Stimulated activated naive CD8-positive, alpha-beta T cell treated with anti-CD3 and anti-CD28 coated beads, Interleukin-15, Interleukin-2, amounts not matched to agents 100 ng/mL and 50 ng/mL, for 24 hours (primary cell): Measurements from ENCODE around the gene PRAMEF5.
"Not testable (repeated sequence)": the region's sequence is repeated elsewhere in the genome, so short reads cannot be mapped to it uniquely, and the experiment has no call there.

Experiments
- H3K27ac Mint-ChIP-seq: one replicate; pipeline ENCODE4 v1.8.0; 2021; ENCODE audit warnings: mild to moderate bottlenecking, mixed read lengths
- H3K27me3 Mint-ChIP-seq: one replicate; pipeline ENCODE4 v1.8.0; 2021; ENCODE audit warnings: mixed read lengths
- H3K36me3 Mint-ChIP-seq: one replicate; pipeline ENCODE4 v1.8.0; 2021; ENCODE audit warnings: low read depth, mixed read lengths
- H3K4me1 Mint-ChIP-seq: one replicate; pipeline ENCODE4 v1.8.0; 2021; ENCODE audit warnings: low read depth, mixed read lengths
- H3K4me3 Mint-ChIP-seq: one replicate; pipeline ENCODE4 v1.8.0; 2021; ENCODE audit warnings: mild to moderate bottlenecking, mixed read lengths
- H3K9me3 Mint-ChIP-seq: one replicate; pipeline ENCODE4 v1.8.0; 2021; ENCODE audit warnings: mixed read lengths

The PRAMEF5 gene

GRCh38 chr1:13239633-13240032 is 14.4 kb upstream of the PRAMEF5 start:
- not testable (repeated sequence) for H3K27ac Mint-ChIP-seq, H3K4me3 Mint-ChIP-seq, H3K36me3 Mint-ChIP-seq

GRCh38 chr1:13243536-13244263 is 10.3 kb upstream of the PRAMEF5 start:
- H3K4me1 Mint-ChIP-seq, H3K36me3 Mint-ChIP-seq, H3K4me3 Mint-ChIP-seq, H3K27me3 Mint-ChIP-seq, H3K27ac Mint-ChIP-seq, H3K9me3 Mint-ChIP-seq: not testable (repeated sequence)

More at GRCh38 chr1:13239633-13240032, 14.4 kb upstream of the PRAMEF5 start:
- H3K27me3 Mint-ChIP-seq, H3K9me3 Mint-ChIP-seq, H3K4me1 Mint-ChIP-seq: not testable (repeated sequence)

- H3K36me3 Mint-ChIP-seq, H3K4me3 Mint-ChIP-seq, H3K27me3 Mint-ChIP-seq, H3K9me3 Mint-ChIP-seq, H3K4me1 Mint-ChIP-seq, H3K27ac Mint-ChIP-seq: not testable (repeated sequence)
Measured at GRCh38 chr1:13245841-13246553, 8.0 kb upstream of the PRAMEF5 start.

GRCh38 chr1:13246554-13246871 is 7.5 kb upstream of the PRAMEF5 start:
- not testable (repeated sequence) for H3K36me3 Mint-ChIP-seq, H3K4me1 Mint-ChIP-seq, H3K27me3 Mint-ChIP-seq, H3K9me3 Mint-ChIP-seq, H3K27ac Mint-ChIP-seq, H3K4me3 Mint-ChIP-seq

- not testable (repeated sequence) for H3K4me3 Mint-ChIP-seq, H3K4me1 Mint-ChIP-seq, H3K27ac Mint-ChIP-seq, H3K9me3 Mint-ChIP-seq, H3K27me3 Mint-ChIP-seq, H3K36me3 Mint-ChIP-seq
Measured at GRCh38 chr1:13247122-13247521, 6.9 kb upstream of the PRAMEF5 start.

- H3K36me3 Mint-ChIP-seq, H3K9me3 Mint-ChIP-seq, H3K27ac Mint-ChIP-seq, H3K4me3 Mint-ChIP-seq, H3K4me1 Mint-ChIP-seq, H3K27me3 Mint-ChIP-seq: not testable (repeated sequence)
Measured at GRCh38 chr1:13265124-13265523, 11.1 kb downstream of the PRAMEF5 start.

GRCh38 chr1:13277016-13277415 is 23.0 kb downstream of the PRAMEF5 start:
- H3K4me1 Mint-ChIP-seq = not testable (repeated sequence)

GRCh38 chr1:13279617-13280016 is 25.6 kb downstream of the PRAMEF5 start:
- not testable (repeated sequence) for H3K4me3 Mint-ChIP-seq, H3K36me3 Mint-ChIP-seq, H3K4me1 Mint-ChIP-seq

More at GRCh38 chr1:13277016-13277415, 23.0 kb downstream of the PRAMEF5 start:
- not testable (repeated sequence) for H3K9me3 Mint-ChIP-seq, H3K36me3 Mint-ChIP-seq, H3K27me3 Mint-ChIP-seq, H3K4me3 Mint-ChIP-seq, H3K27ac Mint-ChIP-seq

GRCh38 chr1:13285037-13285436 is 31.0 kb downstream of the PRAMEF5 start, which contains the start of gene PRAMEF8:
Gene PRAMEF8, minus strand, starts transcription at chr1:13285137. Its CDS starts 1,046 bp downstream, at chr1:13284091.
- H3K36me3 Mint-ChIP-seq, H3K27ac Mint-ChIP-seq, H3K27me3 Mint-ChIP-seq, H3K9me3 Mint-ChIP-seq, H3K4me1 Mint-ChIP-seq, H3K4me3 Mint-ChIP-seq: not testable (repeated sequence)

More at GRCh38 chr1:13279617-13280016, 25.6 kb downstream of the PRAMEF5 start:
- not testable (repeated sequence) for H3K9me3 Mint-ChIP-seq, H3K27me3 Mint-ChIP-seq, H3K27ac Mint-ChIP-seq

GRCh38 chr1:13289030-13289429 is 35.0 kb downstream of the PRAMEF5 start:
- not testable (repeated sequence) for H3K4me3 Mint-ChIP-seq, H3K27me3 Mint-ChIP-seq, H3K9me3 Mint-ChIP-seq, H3K27ac Mint-ChIP-seq, H3K36me3 Mint-ChIP-seq, H3K4me1 Mint-ChIP-seq

GRCh38 chr1:13297216-13297931 is 43.4 kb downstream of the PRAMEF5 start:
- not testable (repeated sequence) for H3K27me3 Mint-ChIP-seq, H3K4me3 Mint-ChIP-seq, H3K36me3 Mint-ChIP-seq, H3K4me1 Mint-ChIP-seq, H3K9me3 Mint-ChIP-seq, H3K27ac Mint-ChIP-seq

GRCh38 chr1:13298699-13299098 is 44.7 kb downstream of the PRAMEF5 start:
- not testable (repeated sequence) for H3K27me3 Mint-ChIP-seq, H3K9me3 Mint-ChIP-seq, H3K27ac Mint-ChIP-seq, H3K36me3 Mint-ChIP-seq, H3K4me3 Mint-ChIP-seq, H3K4me1 Mint-ChIP-seq

- H3K9me3 Mint-ChIP-seq, H3K4me1 Mint-ChIP-seq, H3K36me3 Mint-ChIP-seq, H3K27me3 Mint-ChIP-seq, H3K4me3 Mint-ChIP-seq, H3K27ac Mint-ChIP-seq: not testable (repeated sequence)
Measured at GRCh38 chr1:13302197-13302596, 48.2 kb downstream of the PRAMEF5 start.

- H3K9me3 Mint-ChIP-seq, H3K27me3 Mint-ChIP-seq, H3K27ac Mint-ChIP-seq, H3K36me3 Mint-ChIP-seq, H3K4me3 Mint-ChIP-seq, H3K4me1 Mint-ChIP-seq: not testable (repeated sequence)
Measured at GRCh38 chr1:13303239-13303638, 49.2 kb downstream of the PRAMEF5 start, which contains the start of gene PRAMEF33. Gene PRAMEF33, plus strand, starts transcription at chr1:13303539. Its CDS starts 2,416 bp downstream, at chr1:13305955.
